Measurements from ENCODE around the gene OR7D4.

Gene OR7D4

DNA sequence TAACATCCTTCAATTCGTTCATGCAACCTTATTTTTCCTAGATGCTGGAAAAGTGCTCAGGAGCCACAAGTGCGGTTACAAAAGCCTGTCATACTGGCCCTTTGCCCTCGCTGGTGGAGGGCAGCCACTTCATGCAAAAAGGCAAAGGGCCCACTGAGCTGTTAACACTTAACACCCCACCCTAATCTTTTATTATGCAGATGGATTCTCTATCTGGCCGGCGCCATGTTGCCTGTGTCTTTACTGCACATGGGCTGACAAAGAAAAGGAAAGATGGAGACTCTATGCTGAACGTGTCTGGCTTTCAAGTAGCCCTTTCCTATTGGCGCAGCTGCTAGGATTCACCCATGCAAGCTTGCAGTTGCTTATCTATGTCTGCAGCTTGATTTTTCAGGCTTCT is 29.9 kb downstream of the OR7D4 start:
- CTCF ChIA-PET = interaction anchor here (0.6 to 1.1 kb wide), 2 partner anchors 9 to 700 kb away, joined by 3 to 4 read pairs; no protein-coding TSS in a partner anchor
- no peaks in the 10 kb centered on the region for H3K9me3 ChIP-seq (ENCODE audit: control insufficient read depth, insufficient read depth, low read depth, low read length)
- POLR2A ChIA-PET = no interaction called here
- no peaks in the 10 kb centered on the region for H3K4me1 ChIP-seq (ENCODE audit: control insufficient read depth, insufficient read depth, low read length)
- no peak overlapping the region for H3K27ac ChIP-seq (ENCODE audit: extremely low read depth, low read depth, low read length)
- no peak overlapping the region for H3K4me3 ChIP-seq (ENCODE audit: low read depth, low read length)
- TF ChIP-seq ZNF37A (tag by site-specific recombination; IDR thresholded peaks at IDR 0.05) (no peak), ZNF266 (tag by site-specific recombination; IDR thresholded peaks at IDR 0.05; ENCODE audit: low read depth) (no peak), KLF16 (tag by site-specific recombination; IDR thresholded peaks at IDR 0.05) (no peak), ZXDB (tag by site-specific recombination; IDR thresholded peaks at IDR 0.05) (no peak), SP2 (tag by site-specific recombination; IDR thresholded peaks at IDR 0.05) (no peak), ZNF660 (tag by site-specific recombination; IDR thresholded peaks at IDR 0.05) (no peak), ZNF223 (tag by site-specific recombination; IDR thresholded peaks at IDR 0.05) (no peak), KLF1 (tag by site-specific recombination; IDR thresholded peaks at IDR 0.05) (no peak), ZNF610 (tag by site-specific recombination; IDR thresholded peaks at IDR 0.05; ENCODE audit: borderline replicate concordance) (no peak)
- TF ChIP-seq, protein P1, sequence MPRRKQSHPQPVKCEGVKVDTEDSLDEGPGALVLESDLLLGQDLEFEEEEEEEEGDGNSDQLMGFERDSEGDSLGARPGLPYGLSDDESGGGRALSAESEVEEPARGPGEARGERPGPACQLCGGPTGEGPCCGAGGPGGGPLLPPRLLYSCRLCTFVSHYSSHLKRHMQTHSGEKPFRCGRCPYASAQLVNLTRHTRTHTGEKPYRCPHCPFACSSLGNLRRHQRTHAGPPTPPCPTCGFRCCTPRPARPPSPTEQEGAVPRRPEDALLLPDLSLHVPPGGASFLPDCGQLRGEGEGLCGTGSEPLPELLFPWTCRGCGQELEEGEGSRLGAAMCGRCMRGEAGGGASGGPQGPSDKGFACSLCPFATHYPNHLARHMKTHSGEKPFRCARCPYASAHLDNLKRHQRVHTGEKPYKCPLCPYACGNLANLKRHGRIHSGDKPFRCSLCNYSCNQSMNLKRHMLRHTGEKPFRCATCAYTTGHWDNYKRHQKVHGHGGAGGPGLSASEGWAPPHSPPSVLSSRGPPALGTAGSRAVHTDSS (tag by site-specific recombination; IDR thresholded peaks at IDR 0.05) = no peak
- TF ChIP-seq, protein P2, sequence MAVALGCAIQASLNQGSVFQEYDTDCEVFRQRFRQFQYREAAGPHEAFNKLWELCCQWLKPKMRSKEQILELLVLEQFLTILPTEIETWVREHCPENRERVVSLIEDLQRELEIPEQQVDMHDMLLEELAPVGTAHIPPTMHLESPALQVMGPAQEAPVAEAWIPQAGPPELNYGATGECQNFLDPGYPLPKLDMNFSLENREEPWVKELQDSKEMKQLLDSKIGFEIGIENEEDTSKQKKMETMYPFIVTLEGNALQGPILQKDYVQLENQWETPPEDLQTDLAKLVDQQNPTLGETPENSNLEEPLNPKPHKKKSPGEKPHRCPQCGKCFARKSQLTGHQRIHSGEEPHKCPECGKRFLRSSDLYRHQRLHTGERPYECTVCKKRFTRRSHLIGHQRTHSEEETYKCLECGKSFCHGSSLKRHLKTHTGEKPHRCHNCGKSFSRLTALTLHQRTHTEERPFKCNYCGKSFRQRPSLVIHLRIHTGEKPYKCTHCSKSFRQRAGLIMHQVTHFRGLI (tag by site-specific recombination; IDR thresholded peaks at IDR 0.05) = no peak
- no peaks in the 10 kb centered on the region for H3K36me3 ChIP-seq (ENCODE audit: control insufficient read depth in 2 of 2, insufficient read depth in 1 of 2, low read length in 2 of 2)

DNA sequence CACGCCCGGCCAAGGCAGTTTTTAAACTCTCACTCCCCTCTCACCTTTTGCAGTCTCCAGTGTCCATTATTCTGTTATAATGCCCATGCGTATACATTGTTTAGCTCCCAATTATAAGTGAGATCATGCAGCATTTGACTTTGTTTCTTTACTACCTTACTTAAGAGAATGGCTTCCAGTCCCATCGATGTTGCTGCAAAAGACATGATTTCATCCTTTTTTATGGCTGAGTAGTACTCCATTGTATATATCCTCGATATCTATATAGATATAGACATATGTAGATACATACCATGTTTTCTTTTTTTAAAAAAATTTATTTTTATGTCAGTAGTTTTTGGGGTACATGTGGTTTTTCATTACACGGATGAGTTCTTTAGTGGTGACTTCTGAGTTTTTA is 32.2 kb downstream of the OR7D4 start:
- TF ChIP-seq, protein P3, sequence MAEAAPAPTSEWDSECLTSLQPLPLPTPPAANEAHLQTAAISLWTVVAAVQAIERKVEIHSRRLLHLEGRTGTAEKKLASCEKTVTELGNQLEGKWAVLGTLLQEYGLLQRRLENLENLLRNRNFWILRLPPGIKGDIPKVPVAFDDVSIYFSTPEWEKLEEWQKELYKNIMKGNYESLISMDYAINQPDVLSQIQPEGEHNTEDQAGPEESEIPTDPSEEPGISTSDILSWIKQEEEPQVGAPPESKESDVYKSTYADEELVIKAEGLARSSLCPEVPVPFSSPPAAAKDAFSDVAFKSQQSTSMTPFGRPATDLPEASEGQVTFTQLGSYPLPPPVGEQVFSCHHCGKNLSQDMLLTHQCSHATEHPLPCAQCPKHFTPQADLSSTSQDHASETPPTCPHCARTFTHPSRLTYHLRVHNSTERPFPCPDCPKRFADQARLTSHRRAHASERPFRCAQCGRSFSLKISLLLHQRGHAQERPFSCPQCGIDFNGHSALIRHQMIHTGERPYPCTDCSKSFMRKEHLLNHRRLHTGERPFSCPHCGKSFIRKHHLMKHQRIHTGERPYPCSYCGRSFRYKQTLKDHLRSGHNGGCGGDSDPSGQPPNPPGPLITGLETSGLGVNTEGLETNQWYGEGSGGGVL (tag by site-specific recombination; IDR thresholded peaks at IDR 0.05) = no peak
- no peak for TF ChIP-seq WT1 (tag by site-specific recombination; IDR thresholded peaks at IDR 0.05)
- TF ChIP-seq ZNF747 (tag by site-specific recombination; IDR thresholded peaks at IDR 0.05) = no peak
- TF ChIP-seq ZNF335 (tag by site-specific recombination; conservative IDR thresholded peaks at IDR 0.05) = no peak
- TF ChIP-seq ZNF670 (tag by site-specific recombination; IDR thresholded peaks at IDR 0.05; ENCODE audit: low read depth) = no peak
- TF ChIP-seq ZXDB (tag by site-specific recombination; IDR thresholded peaks at IDR 0.05) = no peak
- TF ChIP-seq OSR2 (tag by site-specific recombination; IDR thresholded peaks at IDR 0.05) = no peak
- no peak for TF ChIP-seq SP2 (tag by site-specific recombination; IDR thresholded peaks at IDR 0.05)
- TF ChIP-seq GFI1B (tag by site-specific recombination; IDR thresholded peaks at IDR 0.05) = no peak
- no peak for TF ChIP-seq ZNF560 (tag by site-specific recombination; IDR thresholded peaks at IDR 0.05; ENCODE audit: borderline replicate concordance)
- no peak for TF ChIP-seq ZNF48 (tag by site-specific recombination; IDR thresholded peaks at IDR 0.05)
- TF ChIP-seq, protein P1 (tag by site-specific recombination; IDR thresholded peaks at IDR 0.05) = no peak
- no peak for TF ChIP-seq ZNF473 (tag by site-specific recombination; IDR thresholded peaks at IDR 0.05)
- no peak for TF ChIP-seq ZNF610 (tag by site-specific recombination; IDR thresholded peaks at IDR 0.05; ENCODE audit: borderline replicate concordance)
- H3K27ac ChIP-seq (ENCODE audit: extremely low read depth, low read depth, low read length) = no peak overlapping the region
- no peaks in the 10 kb centered on the region for H3K36me3 ChIP-seq (ENCODE audit: control insufficient read depth in 2 of 2, insufficient read depth in 1 of 2, low read length in 2 of 2)
- POLR2A ChIA-PET = no interaction called here
- no peaks in the 10 kb centered on the region for H3K4me1 ChIP-seq (ENCODE audit: control insufficient read depth, insufficient read depth, low read length)
- H3K4me3 ChIP-seq (ENCODE audit: low read depth, low read length) = no peak overlapping the region
- CTCF ChIA-PET = no interaction called here
- no peaks in the 10 kb centered on the region for H3K9me3 ChIP-seq (ENCODE audit: control insufficient read depth, insufficient read depth, low read depth, low read length)

Data from HEK293 (cell line).